Measurements from ENCODE around the gene RNF126. TPM values are rescaled to one million over a fixed set of nuclear protein-coding genes. Genes with fewer than 3 reads are reported as not detected.
A peak's percentile ranks its signal among the peaks of the same experiment; 100 is the strongest.

The RNF126 gene
- total RNA-seq, 1 donor from 2014 or later, result 58.3 TPM

DNA sequence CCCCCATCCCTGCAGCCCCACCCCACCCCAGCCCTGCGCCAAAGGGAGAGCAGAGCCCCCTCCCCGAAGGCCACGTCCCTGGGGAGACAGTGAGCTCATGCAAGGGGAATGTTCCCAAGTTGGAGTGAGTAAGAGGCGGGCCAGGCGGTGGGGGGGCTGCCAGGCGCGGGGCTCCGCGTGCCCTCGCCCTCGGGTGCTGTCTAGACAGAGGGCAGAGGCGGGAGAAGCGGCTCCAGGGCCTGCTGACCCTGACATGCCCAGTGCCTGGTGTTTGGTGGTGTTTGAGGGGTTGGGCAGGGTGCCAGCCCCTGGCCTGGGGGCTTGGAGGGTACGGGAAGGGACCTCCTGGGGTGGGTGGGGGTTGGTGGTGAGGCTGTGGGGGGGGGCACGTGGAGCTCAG, 14.2 kb upstream of the RNF126 start:
- no peaks in the 10 kb centered on the region for H3K9me3 Mint-ChIP-seq (ENCODE audit: unreplicated experiment)
- peaks cover 6% of the 10 kb centered on the region for H3K36me3 Mint-ChIP-seq (ENCODE audit: low read depth, unreplicated experiment)
- no peaks in the 10 kb centered on the region for H3K9me3 ChIP-seq (ENCODE audit: insufficient read depth, low read depth, low read length)
- H3K4me2 ChIP-seq (ENCODE audit: low read length), result peak overlapping the region; percentile 94
- TF ChIP-seq, protein P1, sequence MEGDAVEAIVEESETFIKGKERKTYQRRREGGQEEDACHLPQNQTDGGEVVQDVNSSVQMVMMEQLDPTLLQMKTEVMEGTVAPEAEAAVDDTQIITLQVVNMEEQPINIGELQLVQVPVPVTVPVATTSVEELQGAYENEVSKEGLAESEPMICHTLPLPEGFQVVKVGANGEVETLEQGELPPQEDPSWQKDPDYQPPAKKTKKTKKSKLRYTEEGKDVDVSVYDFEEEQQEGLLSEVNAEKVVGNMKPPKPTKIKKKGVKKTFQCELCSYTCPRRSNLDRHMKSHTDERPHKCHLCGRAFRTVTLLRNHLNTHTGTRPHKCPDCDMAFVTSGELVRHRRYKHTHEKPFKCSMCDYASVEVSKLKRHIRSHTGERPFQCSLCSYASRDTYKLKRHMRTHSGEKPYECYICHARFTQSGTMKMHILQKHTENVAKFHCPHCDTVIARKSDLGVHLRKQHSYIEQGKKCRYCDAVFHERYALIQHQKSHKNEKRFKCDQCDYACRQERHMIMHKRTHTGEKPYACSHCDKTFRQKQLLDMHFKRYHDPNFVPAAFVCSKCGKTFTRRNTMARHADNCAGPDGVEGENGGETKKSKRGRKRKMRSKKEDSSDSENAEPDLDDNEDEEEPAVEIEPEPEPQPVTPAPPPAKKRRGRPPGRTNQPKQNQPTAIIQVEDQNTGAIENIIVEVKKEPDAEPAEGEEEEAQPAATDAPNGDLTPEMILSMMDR (IDR thresholded peaks at IDR 0.05; ENCODE audit: insufficient read depth, low read depth, low read length), result no peak
- TF ChIP-seq EZH2 (IDR thresholded peaks at IDR 0.05; ENCODE audit: insufficient read depth, low read length), result no peak
- H3K9ac ChIP-seq (ENCODE audit: low read length), result peak overlapping the region; percentile 96
- peaks cover 9% of the 10 kb centered on the region for H3K4me1 Mint-ChIP-seq (ENCODE audit: low read depth, unreplicated experiment)
- H3K4me1 ChIP-seq (ENCODE audit: insufficient read depth, low read length), result peaks cover 34% of the 10 kb centered on the region
- H3K4me3 Mint-ChIP-seq (ENCODE audit: unreplicated experiment), result no peak overlapping the region
- no peaks in the 10 kb centered on the region for H3K27me3 ChIP-seq (ENCODE audit: insufficient read depth, low read length)
- H3K27me3 Mint-ChIP-seq (ENCODE audit: low read depth, unreplicated experiment), result peaks cover 3% of the 10 kb centered on the region
- no peaks in the 10 kb centered on the region for H3K36me3 ChIP-seq (ENCODE audit: insufficient read depth, low read length)
- H3K27ac Mint-ChIP-seq (ENCODE audit: unreplicated experiment), result peak overlapping the region; percentile 72
- FAIRE-seq (no peak), DNase-seq (ENCODE audit: low read depth) (peak; percentile 80)
- H2AFZ ChIP-seq (ENCODE audit: low read depth, low read length), result no peak overlapping the region
- peak overlapping the region; percentile 83 for H3K4me3 ChIP-seq (ENCODE audit: insufficient read depth, low read depth, low read length)
- H3K27ac ChIP-seq (ENCODE audit: low read depth, low read length), result peak overlapping the region; percentile 91
- H4K20me1 ChIP-seq (ENCODE audit: insufficient read depth, low read length), result peaks cover 25% of the 10 kb centered on the region
- peaks cover 26% of the 10 kb centered on the region for H3K79me2 ChIP-seq (ENCODE audit: insufficient read depth, low read length)

DNA sequence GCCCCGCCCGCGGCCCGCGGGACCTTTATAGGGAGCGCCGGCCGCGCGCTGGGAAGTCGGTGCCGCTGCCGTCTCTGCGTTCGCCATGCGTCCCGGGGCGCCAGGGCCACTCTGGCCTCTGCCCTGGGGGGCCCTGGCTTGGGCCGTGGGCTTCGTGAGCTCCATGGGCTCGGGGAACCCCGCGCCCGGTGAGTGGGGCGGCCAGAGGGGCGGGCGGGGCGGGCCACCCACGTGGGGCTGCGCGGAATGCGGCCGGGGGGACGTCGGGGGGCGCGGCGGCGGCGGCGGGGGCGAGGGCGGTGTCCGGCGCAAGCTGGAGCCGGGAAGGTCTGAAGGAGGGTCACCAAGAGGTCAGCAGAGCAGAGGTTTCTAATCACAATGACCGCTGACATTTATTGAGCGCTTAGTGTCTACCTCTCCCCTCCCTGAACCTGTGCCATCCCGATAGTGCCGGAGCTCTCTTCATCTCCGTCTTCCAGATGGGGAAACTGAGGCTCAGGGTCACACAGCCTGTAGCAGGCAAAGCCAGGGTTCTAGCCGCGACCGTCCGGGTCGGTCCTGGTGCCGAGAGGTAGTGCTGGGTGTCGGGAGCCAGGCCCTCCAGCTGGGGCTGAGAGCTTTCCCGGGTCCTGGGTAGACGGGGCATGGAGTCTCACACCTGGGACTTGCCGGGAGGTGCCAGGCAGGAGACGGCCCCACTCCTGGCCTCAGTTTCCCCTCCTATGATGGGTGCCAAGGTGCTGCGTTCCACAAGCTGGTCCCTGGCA, 13.5 kb upstream of the RNF126 start, which contains the start of gene FSTL3:
FSTL3 (plus strand) TSS at position 54 of the 767 bp plus-strand sequence; CDS start at position 86, 32 bp downstream.
- FAIRE-seq (no peak), DNase-seq (ENCODE audit: low read depth) (no peak)
- no peaks in the 10 kb centered on the region for H3K27me3 ChIP-seq (ENCODE audit: insufficient read depth, low read length)
- H3K9me3 Mint-ChIP-seq (ENCODE audit: unreplicated experiment), result no peaks in the 10 kb centered on the region
- peak within 1 kb of the TSS; percentile 34 for H2AFZ ChIP-seq (ENCODE audit: low read depth, low read length)
- peaks cover 6% of the 10 kb centered on the region for H3K36me3 Mint-ChIP-seq (ENCODE audit: low read depth, unreplicated experiment)
- peak within 1 kb of the TSS; percentile 96 for H3K9ac ChIP-seq (ENCODE audit: low read length)
- no peaks in the 10 kb centered on the region for H3K9me3 ChIP-seq (ENCODE audit: insufficient read depth, low read depth, low read length)
- peak within 1 kb of the TSS; percentile 74 for H3K4me3 Mint-ChIP-seq (ENCODE audit: unreplicated experiment)
- H3K27me3 Mint-ChIP-seq (ENCODE audit: low read depth, unreplicated experiment), result peaks cover 3% of the 10 kb centered on the region
- H3K4me2 ChIP-seq (ENCODE audit: low read length), result peak within 1 kb of the TSS; percentile 94
- peaks cover 9% of the 10 kb centered on the region for H3K4me1 Mint-ChIP-seq (ENCODE audit: low read depth, unreplicated experiment)
- TF ChIP-seq, protein P1 (IDR thresholded peaks at IDR 0.05; ENCODE audit: insufficient read depth, low read depth, low read length), result no peak
- TF ChIP-seq EZH2 (IDR thresholded peaks at IDR 0.05; ENCODE audit: insufficient read depth, low read length), result no peak
- peak within 1 kb of the TSS; percentile 72 for H3K27ac Mint-ChIP-seq (ENCODE audit: unreplicated experiment)
- peaks cover 34% of the 10 kb centered on the region for H3K4me1 ChIP-seq (ENCODE audit: insufficient read depth, low read length)
- H3K36me3 ChIP-seq (ENCODE audit: insufficient read depth, low read length), result no peaks in the 10 kb centered on the region
- peak within 1 kb of the TSS; percentile 83 for H3K4me3 ChIP-seq (ENCODE audit: insufficient read depth, low read depth, low read length)
- peak within 1 kb of the TSS; percentile 91 for H3K27ac ChIP-seq (ENCODE audit: low read depth, low read length)
- H4K20me1 ChIP-seq (ENCODE audit: insufficient read depth, low read length), result peaks cover 20% of the 10 kb centered on the region
- H3K79me2 ChIP-seq (ENCODE audit: insufficient read depth, low read length), result peaks cover 26% of the 10 kb centered on the region

- H3K4me1 ChIP-seq (ENCODE audit: insufficient read depth, low read length), result peaks cover 34% of the 10 kb centered on the region
- H3K4me3 Mint-ChIP-seq (ENCODE audit: unreplicated experiment), result peak overlapping the region; percentile 74
- H3K4me1 Mint-ChIP-seq (ENCODE audit: low read depth, unreplicated experiment), result peaks cover 9% of the 10 kb centered on the region
- H3K9ac ChIP-seq (ENCODE audit: low read length), result peak overlapping the region; percentile 96
- H3K27me3 Mint-ChIP-seq (ENCODE audit: low read depth, unreplicated experiment), result peaks cover 3% of the 10 kb centered on the region
- H3K4me2 ChIP-seq (ENCODE audit: low read length), result peak overlapping the region; percentile 94
- TF ChIP-seq EZH2 (IDR thresholded peaks at IDR 0.05; ENCODE audit: insufficient read depth, low read length), result no peak
- H3K79me2 ChIP-seq (ENCODE audit: insufficient read depth, low read length), result peaks cover 26% of the 10 kb centered on the region
- FAIRE-seq (no peak), DNase-seq (ENCODE audit: low read depth) (no peak)
- no peaks in the 10 kb centered on the region for H3K9me3 Mint-ChIP-seq (ENCODE audit: unreplicated experiment)
- H4K20me1 ChIP-seq (ENCODE audit: insufficient read depth, low read length), result peaks cover 15% of the 10 kb centered on the region
- H3K27ac Mint-ChIP-seq (ENCODE audit: unreplicated experiment), result peak overlapping the region; percentile 34
- H3K27ac ChIP-seq (ENCODE audit: low read depth, low read length), result no peak overlapping the region
- H2AFZ ChIP-seq (ENCODE audit: low read depth, low read length), result no peak overlapping the region
- no peaks in the 10 kb centered on the region for H3K27me3 ChIP-seq (ENCODE audit: insufficient read depth, low read length)
- H3K4me3 ChIP-seq (ENCODE audit: insufficient read depth, low read depth, low read length), result peak overlapping the region; percentile 44
- H3K9me3 ChIP-seq (ENCODE audit: insufficient read depth, low read depth, low read length), result no peaks in the 10 kb centered on the region
- peaks cover 6% of the 10 kb centered on the region for H3K36me3 Mint-ChIP-seq (ENCODE audit: low read depth, unreplicated experiment)
- H3K36me3 ChIP-seq (ENCODE audit: insufficient read depth, low read length), result no peaks in the 10 kb centered on the region
These were observed 13.0 kb upstream of the RNF126 start for GRCh38 chr19:676007-676338.

Data from astrocyte (in vitro differentiated cells and primary cell).